Mammary epithelial cell (primary cell): Measurements from ENCODE around the gene SPATA6.

Source experiments
- CTCF ChIP-seq, 2 donors: IDR thresholded peaks in 1 of 2; conservative IDR thresholded peaks in 1 of 2; 2 replicates each; pipeline ENCODE4 v1.5.1; 2011 to 2012; ENCODE audit warnings: inconsistent platforms in 2 of 2, low read length in 2 of 2, mild to moderate bottlenecking in 2 of 2, control low read depth in 1 of 2, low read depth in 1 of 2; ENCODE audit not compliant: insufficient read depth in 1 of 2; ENCODE audit errors: extremely low read depth in 1 of 2
- EZH2 ChIP-seq: IDR thresholded peaks from 2 replicates; pipeline ENCODE4 v1.6.1; 2012; ENCODE audit warnings: low read length, inconsistent platforms, borderline replicate concordance

- TF ChIP-seq CTCF (conservative IDR thresholded peaks at IDR 0.05 in 1 of 2, IDR thresholded peaks at IDR 0.05 in 1 of 2; ENCODE audit: extremely low read depth in 1 of 2, insufficient read depth in 1 of 2, low read depth in 1 of 2, low read length in 2 of 2) (no peak), EZH2 (no peak)
These were observed 23.9 kb upstream of the SPATA6 start for GRCh38 chr1:48495911-48496310.
